CD14-positive monocyte (primary cell): ENCODE results near the gene RALB. TPM values are rescaled to one million over a fixed set of nuclear protein-coding genes. Genes with fewer than 3 reads are reported as not detected.
A peak's percentile ranks its signal among the peaks of the same experiment; 100 is the strongest.

ENCODE experiments used
- DNase-seq, 3 donors: peaks; one replicate each; pipeline ENCODE4 v3.0.0-alpha.2; 2011 to 2022
- H2AFZ ChIP-seq: 2 replicates; pipeline ENCODE4 v1.6.0; 2012; ENCODE audit warnings: mild to moderate bottlenecking, low read depth, low read length, inconsistent platforms; ENCODE audit not compliant: insufficient read depth, poor library complexity, severe bottlenecking
- H3K27ac ChIP-seq, 2 donors: 1 replicate in 1 of 2; 2 replicates in 1 of 2; pipeline ENCODE4 v1.5.1; 2012 to 2013; ENCODE audit warnings: low read length in 2 of 2, control low read depth in 1 of 2, inconsistent platforms in 1 of 2, low read depth in 1 of 2, mild to moderate bottlenecking in 1 of 2
- H3K27me3 ChIP-seq, 2 donors: one replicate each; pipeline versions ENCODE4 v1.6.0 to v1.6.1; 2011 to 2013; ENCODE audit warnings: low read length in 2 of 2; ENCODE audit not compliant: control insufficient read depth in 2 of 2, insufficient read depth in 2 of 2
- H3K36me3 ChIP-seq, 2 donors: replicated peaks in 1 of 2; 1 replicate in 1 of 2; 2 replicates in 1 of 2; pipeline versions ENCODE4 v1.5.1 to v1.6.1; 2012 to 2013; ENCODE audit warnings: low read length in 2 of 2, control low read depth in 1 of 2, inconsistent platforms in 1 of 2, mild to moderate bottlenecking in 1 of 2; ENCODE audit not compliant: insufficient read depth in 2 of 2, control insufficient read depth in 1 of 2
- H3K4me1 ChIP-seq, 2 donors: 1 replicate in 1 of 2; 2 replicates in 1 of 2; pipeline versions ENCODE4 v1.5.1 to v1.6.1; 2012 to 2013; ENCODE audit warnings: low read length in 2 of 2, control low read depth in 1 of 2, inconsistent platforms in 1 of 2, mild to moderate bottlenecking in 1 of 2, moderate library complexity in 1 of 2; ENCODE audit not compliant: insufficient read depth in 2 of 2, control insufficient read depth in 1 of 2
- H3K4me2 ChIP-seq: replicated peaks from 2 replicates; pipeline ENCODE3; 2012; ENCODE audit warnings: low read length, moderate library complexity, mild to moderate bottlenecking; ENCODE audit not compliant: poor library complexity, severe bottlenecking; ENCODE audit errors: extremely low read depth
- H3K4me3 ChIP-seq, 3 experiments: fragments of 200-600 bp in 1 of 3; sonication (generic) in 1 of 3; replicated peaks in 1 of 3; 1 replicate in 2 of 3; 2 replicates in 1 of 3; pipeline ENCODE4 v1.5.1; 2011 to 2013; ENCODE audit warnings: low read length in 3 of 3, mild to moderate bottlenecking in 3 of 3, control low read depth in 2 of 3, low read depth in 2 of 3, inconsistent platforms in 1 of 3, moderate library complexity in 1 of 3
- H3K79me2 ChIP-seq: 2 replicates; pipeline ENCODE4 v1.6.0; 2012; ENCODE audit warnings: mild to moderate bottlenecking, control low read depth, inconsistent platforms, low read length, moderate library complexity; ENCODE audit not compliant: insufficient read depth
- H3K9ac ChIP-seq: 2 replicates; pipeline ENCODE4 v1.6.0; 2017; ENCODE audit warnings: low read length, mild to moderate bottlenecking; ENCODE audit not compliant: insufficient read depth, poor library complexity, severe bottlenecking
- H3K9me3 ChIP-seq, 2 donors: replicated peaks in 1 of 2; 1 replicate in 1 of 2; 2 replicates in 1 of 2; pipeline versions ENCODE4 v1.5.1 to v1.6.1; 2012 to 2013; ENCODE audit warnings: low read length in 2 of 2, control low read depth in 1 of 2; ENCODE audit not compliant: control insufficient read depth in 1 of 2, insufficient read depth in 1 of 2
- H4K20me1 ChIP-seq: 2 replicates; pipeline ENCODE4 v1.6.0; 2012; ENCODE audit warnings: mild to moderate bottlenecking, low read length, control low read depth, moderate library complexity; ENCODE audit not compliant: insufficient read depth
- H3K27ac Mint-ChIP-seq, 7 donors: one replicate each; pipeline ENCODE4 v1.8.0; 2020; ENCODE audit warnings: mild to moderate bottlenecking in 7 of 7, mixed read lengths in 7 of 7, moderate library complexity in 6 of 7, inconsistent platforms in 2 of 7
- H3K27me3 Mint-ChIP-seq, 3 donors: one replicate each; pipeline ENCODE4 v1.8.0; 2021 to 2022; ENCODE audit warnings: low read depth in 3 of 3, mild to moderate bottlenecking in 3 of 3, mixed read lengths in 3 of 3, moderate library complexity in 3 of 3, inconsistent platforms in 1 of 3
- H3K36me3 Mint-ChIP-seq, 2 donors: one replicate each; pipeline ENCODE4 v1.8.0; 2020; ENCODE audit warnings: mixed read lengths in 2 of 2, inconsistent platforms in 1 of 2, mild to moderate bottlenecking in 1 of 2
- H3K4me1 Mint-ChIP-seq: one replicate; pipeline ENCODE4 v1.8.0; 2020; ENCODE audit warnings: mild to moderate bottlenecking, mixed read lengths
- H3K4me3 Mint-ChIP-seq, 2 donors: one replicate each; pipeline ENCODE4 v1.8.0; 2020; ENCODE audit warnings: mild to moderate bottlenecking in 2 of 2, mixed read lengths in 2 of 2, moderate library complexity in 1 of 2
- H3K9me3 Mint-ChIP-seq, 7 donors: one replicate each; pipeline ENCODE4 v1.8.0; 2020 to 2022; ENCODE audit warnings: mixed read lengths in 7 of 7, mild to moderate bottlenecking in 6 of 7, moderate library complexity in 6 of 7, inconsistent platforms in 2 of 7
- WGBS: methylation state at CpG from one replicate; pipeline ENCODE4 v1.1.5; 2013; ENCODE audit warnings: missing lambda C conversion rate; ENCODE audit not compliant: insufficient coverage; 5-methylcytosine and 5-hydroxymethylcytosine counted together
- intact Hi-C, 2 donors: fragments of 100-400 bp; cut with micrococcal nuclease; formaldehyde crosslinking; loops; one replicate each; pipeline versions ENCODE4 v1.15.0 to v1.15.1; 2023
- polyA plus RNA-seq, 3 donors: library from polyadenylated mRNA; depleted of rRNA in 1 of 3; unstranded in 2 of 3; stranded (reverse) in 1 of 3; fragments of 300-500 nt in 2 of 3; fragments of >200 nt in 1 of 3; fragmentation: Illumina TruSeq in 2 of 3; gene quantifications; 1 replicate in 2 of 3; 2 replicates in 1 of 3; pipeline ENCODE4 v1.2.3, GENCODE V29; 2012 to 2021
- TF ChIP-seq, protein P1 (sequence below): fragments of 200-600 bp; IDR thresholded peaks from one replicate; pipeline ENCODE4 v1.8.0; 2022; ENCODE audit warnings: antibody characterized with exemption, mild to moderate bottlenecking

RALB gene
- polyA plus RNA-seq, 3 donors = 57.2 to 163 (median 139) TPM

DNA sequence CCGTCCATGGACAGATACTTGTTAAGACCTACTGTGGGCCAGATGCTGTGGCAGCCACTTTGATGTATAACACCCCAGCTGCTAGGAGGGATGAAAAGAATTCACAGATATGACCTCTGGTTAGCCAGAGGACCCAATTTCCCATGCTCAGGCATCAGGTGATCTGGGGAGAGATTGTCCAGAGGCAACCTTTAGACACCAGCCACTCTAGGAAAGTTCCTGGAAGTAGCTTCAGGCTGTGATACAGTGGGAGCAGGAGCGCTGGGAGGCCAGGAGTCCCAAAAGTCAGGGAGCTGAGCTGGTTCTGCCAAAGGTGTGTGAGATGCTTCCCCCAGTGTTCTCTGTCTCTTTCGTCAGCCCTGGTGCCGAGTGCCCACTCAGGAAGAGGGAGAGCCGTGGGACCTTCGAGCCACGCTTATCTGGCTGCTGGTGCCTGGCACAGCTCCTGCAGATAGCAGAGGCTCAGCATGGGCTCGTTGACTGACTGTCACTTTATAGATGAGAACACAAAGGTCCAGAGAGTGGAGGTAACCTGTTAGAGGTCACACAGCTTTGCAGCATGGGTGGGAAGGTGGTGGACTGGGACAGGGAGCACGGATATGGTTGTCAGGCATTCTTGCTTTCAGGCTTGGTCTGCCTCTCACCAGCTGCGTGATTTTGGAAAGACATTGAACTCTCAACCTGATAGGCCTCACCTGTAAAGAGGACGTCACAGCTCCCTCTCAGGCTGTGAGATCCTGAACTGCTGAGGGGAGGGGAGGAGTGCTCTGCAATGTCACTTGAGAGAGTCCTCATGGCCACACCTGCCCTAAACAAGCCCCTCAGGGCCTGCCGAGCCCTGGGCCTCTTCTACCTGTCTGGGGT lies 7.8 kb upstream of the RALB start:
- H3K27ac ChIP-seq = no peak overlapping the region

GRCh38 chr2:120245520-120246332 lies 6.9 kb upstream of the RALB start:
- peaks cover 6 to 13% of the 10 kb centered on the region in 2 donors for H3K9me3 ChIP-seq
- H3K27ac Mint-ChIP-seq = no peak overlapping the region
- no peak overlapping the region for H3K9ac ChIP-seq
- TF ChIP-seq, protein P1, sequence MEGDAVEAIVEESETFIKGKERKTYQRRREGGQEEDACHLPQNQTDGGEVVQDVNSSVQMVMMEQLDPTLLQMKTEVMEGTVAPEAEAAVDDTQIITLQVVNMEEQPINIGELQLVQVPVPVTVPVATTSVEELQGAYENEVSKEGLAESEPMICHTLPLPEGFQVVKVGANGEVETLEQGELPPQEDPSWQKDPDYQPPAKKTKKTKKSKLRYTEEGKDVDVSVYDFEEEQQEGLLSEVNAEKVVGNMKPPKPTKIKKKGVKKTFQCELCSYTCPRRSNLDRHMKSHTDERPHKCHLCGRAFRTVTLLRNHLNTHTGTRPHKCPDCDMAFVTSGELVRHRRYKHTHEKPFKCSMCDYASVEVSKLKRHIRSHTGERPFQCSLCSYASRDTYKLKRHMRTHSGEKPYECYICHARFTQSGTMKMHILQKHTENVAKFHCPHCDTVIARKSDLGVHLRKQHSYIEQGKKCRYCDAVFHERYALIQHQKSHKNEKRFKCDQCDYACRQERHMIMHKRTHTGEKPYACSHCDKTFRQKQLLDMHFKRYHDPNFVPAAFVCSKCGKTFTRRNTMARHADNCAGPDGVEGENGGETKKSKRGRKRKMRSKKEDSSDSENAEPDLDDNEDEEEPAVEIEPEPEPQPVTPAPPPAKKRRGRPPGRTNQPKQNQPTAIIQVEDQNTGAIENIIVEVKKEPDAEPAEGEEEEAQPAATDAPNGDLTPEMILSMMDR = no peak
- no peak overlapping the region for H3K4me3 Mint-ChIP-seq
- H3K36me3 ChIP-seq = no peaks in the 10 kb centered on the region
- H3K4me1 Mint-ChIP-seq = peaks cover 15% of the 10 kb centered on the region
- no peaks in the 10 kb centered on the region for H4K20me1 ChIP-seq
- peaks cover 5 to 13% (median 11%) of the 10 kb centered on the region in 7 donors for H3K9me3 Mint-ChIP-seq
- H3K36me3 Mint-ChIP-seq = peaks cover 0 to 8% of the 10 kb centered on the region in 2 donors
- no peak for DNase-seq
- H3K4me1 ChIP-seq = peaks cover 17 to 20% of the 10 kb centered on the region in 2 donors
- no peaks in the 10 kb centered on the region for H3K79me2 ChIP-seq
- no peaks in the 10 kb centered on the region for H3K27me3 ChIP-seq
- WGBS = 24% methylated on average over 6 of the region's 15 CpGs
- no peak overlapping the region for H3K27ac ChIP-seq
- H3K27me3 Mint-ChIP-seq = peaks cover 14 to 19% (median 17%) of the 10 kb centered on the region in 3 donors
- intact Hi-C loops = no loop called here
- no peak overlapping the region for H3K4me3 ChIP-seq
- no peak overlapping the region for H2AFZ ChIP-seq
- no peak overlapping the region for H3K4me2 ChIP-seq

More for the DNA sequence above, 7.8 kb upstream of the RALB start:
- H3K36me3 ChIP-seq = no peaks in the 10 kb centered on the region
- Mint-ChIP-seq H3K36me3 (peaks cover 0 to 8% of the 10 kb centered on the region in 2 donors), H3K27ac (peak overlapping the region in 1 of 7 donors; percentile 82), H3K9me3 (peaks cover 5 to 13% (median 11%) of the 10 kb centered on the region in 7 donors), H3K27me3 (peaks cover 14 to 19% (median 17%) of the 10 kb centered on the region in 3 donors), H3K4me1 (peaks cover 15% of the 10 kb centered on the region), H3K4me3 (no peak overlapping the region)
- WGBS = 83% methylated on average over 10 of the region's 12 CpGs
- no peak overlapping the region for H3K4me2 ChIP-seq
- no peak for DNase-seq
- H3K79me2 ChIP-seq = no peaks in the 10 kb centered on the region
- TF ChIP-seq, protein P1 = no peak
- H3K4me3 ChIP-seq = no peak overlapping the region
- H4K20me1 ChIP-seq = no peaks in the 10 kb centered on the region
- H3K27me3 ChIP-seq = no peaks in the 10 kb centered on the region
- H3K9ac ChIP-seq = no peak overlapping the region
- peaks cover 6 to 13% of the 10 kb centered on the region in 2 donors for H3K9me3 ChIP-seq
- H2AFZ ChIP-seq = no peak overlapping the region
- H3K4me1 ChIP-seq = peaks cover 17 to 20% of the 10 kb centered on the region in 2 donors
- intact Hi-C loops = no loop called here
